Activated T-cell treated with anti-CD3 and anti-CD28 coated beads, Interleukin-2, amount 50 U/mL, for 24 hours (primary cell): ENCODE data around the gene ANKRD30BL.
"Not testable (repeated sequence)": the region's sequence is repeated elsewhere in the genome, so short reads cannot be mapped to it uniquely, and the experiment has no call there.

Source experiments
- DNase-seq: peaks from one replicate; pipeline ENCODE4 v3.0.0-alpha.2; 2020
- H3K27ac Mint-ChIP-seq: 2 replicates; pipeline ENCODE4 v1.8.0; 2020; ENCODE audit warnings: mild to moderate bottlenecking, mixed read lengths
- H3K27me3 Mint-ChIP-seq: 2 replicates; pipeline ENCODE4 v1.8.0; 2020; ENCODE audit warnings: mixed read lengths
- H3K36me3 Mint-ChIP-seq: 2 replicates; pipeline ENCODE4 v1.8.0; 2020; ENCODE audit warnings: low read depth, mixed read lengths
- H3K4me1 Mint-ChIP-seq: 2 replicates; pipeline ENCODE4 v1.8.0; 2020; ENCODE audit warnings: low read depth, mixed read lengths
- H3K4me3 Mint-ChIP-seq: 2 replicates; pipeline ENCODE4 v1.8.0; 2020; ENCODE audit warnings: mild to moderate bottlenecking, moderate library complexity, mixed read lengths
- H3K9me3 Mint-ChIP-seq: 2 replicates; pipeline ENCODE4 v1.8.0; 2020; ENCODE audit warnings: mixed read lengths

ANKRD30BL gene, protein sequence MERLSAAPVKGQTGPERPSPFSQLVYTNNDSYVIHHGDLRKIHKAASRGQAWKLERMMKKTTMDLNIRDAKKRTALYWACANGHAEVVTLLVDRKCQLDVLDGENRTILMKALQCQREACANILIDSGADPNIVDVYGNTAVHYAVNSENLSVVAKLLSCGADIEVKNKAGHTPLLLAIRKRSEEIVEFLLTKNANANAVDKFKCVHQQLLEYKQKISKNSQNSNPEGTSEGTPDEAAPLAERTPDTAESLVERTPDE

GRCh38 chr2:132161161-132162124 lies at the start of gene ANKRD30BL:
Gene ANKRD30BL, minus strand, starts transcription at chr2:132161952. Its CDS starts 247 bp downstream, at chr2:132161705.
- not testable (repeated sequence) for H3K27ac Mint-ChIP-seq, DNase-seq, H3K4me1 Mint-ChIP-seq, H3K9me3 Mint-ChIP-seq, H3K4me3 Mint-ChIP-seq, H3K27me3 Mint-ChIP-seq, H3K36me3 Mint-ChIP-seq

DNA sequence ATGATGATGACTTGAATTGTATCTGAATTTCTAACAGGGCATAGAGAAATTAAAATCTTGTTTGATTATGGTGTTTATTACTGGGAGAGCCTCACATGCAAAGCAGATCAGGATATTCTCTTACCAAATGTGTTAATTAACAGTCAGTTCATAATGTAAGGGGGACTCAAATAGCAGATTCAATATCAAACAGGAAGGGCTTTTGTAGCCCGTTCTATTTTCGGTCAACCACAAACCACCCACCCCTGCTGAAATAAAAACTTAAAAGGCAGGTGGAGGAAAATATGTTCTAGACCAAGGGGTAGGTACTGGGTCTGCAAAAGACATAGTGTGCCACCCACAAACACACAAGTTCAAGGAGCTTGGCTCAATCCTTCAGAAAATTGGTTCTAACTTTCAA lies 41.1 kb upstream of the ANKRD30BL start:
- H3K27me3 Mint-ChIP-seq, DNase-seq, H3K27ac Mint-ChIP-seq, H3K4me1 Mint-ChIP-seq, H3K36me3 Mint-ChIP-seq, H3K4me3 Mint-ChIP-seq, H3K9me3 Mint-ChIP-seq: not testable (repeated sequence)

- H3K4me3 Mint-ChIP-seq, H3K4me1 Mint-ChIP-seq: not testable (repeated sequence)
Measured at GRCh38 chr2:132192854-132193253, 31.1 kb upstream of the ANKRD30BL start.

DNA sequence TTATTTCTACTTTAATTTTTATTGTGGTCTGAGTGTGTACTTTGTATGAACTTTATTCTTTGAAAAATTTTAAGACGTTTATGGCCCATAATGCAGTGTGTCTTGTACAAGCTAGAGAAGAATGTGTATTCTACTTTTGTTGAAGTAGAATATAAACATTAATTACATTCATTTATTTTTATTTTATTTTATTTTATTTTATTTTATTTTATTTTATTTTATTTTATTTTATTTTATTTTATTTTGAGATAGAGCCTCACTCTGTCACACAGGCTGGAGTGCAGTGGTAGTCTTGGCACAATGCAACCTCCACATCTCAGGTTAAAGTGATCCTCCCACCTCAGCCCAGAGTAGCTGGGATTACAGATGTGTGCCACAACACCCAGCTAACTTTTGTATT lies 5.3 kb upstream of the ANKRD30BL start:
- DNase-seq, H3K4me1 Mint-ChIP-seq, H3K36me3 Mint-ChIP-seq, H3K4me3 Mint-ChIP-seq, H3K9me3 Mint-ChIP-seq, H3K27me3 Mint-ChIP-seq, H3K27ac Mint-ChIP-seq: not testable (repeated sequence)

More at GRCh38 chr2:132192854-132193253, 31.1 kb upstream of the ANKRD30BL start:
- H3K9me3 Mint-ChIP-seq, H3K36me3 Mint-ChIP-seq, DNase-seq, H3K27ac Mint-ChIP-seq, H3K27me3 Mint-ChIP-seq: not testable (repeated sequence)

GRCh38 chr2:132162125-132162660 lies 441 bp upstream of the ANKRD30BL start:
- not testable (repeated sequence) for H3K27me3 Mint-ChIP-seq, H3K9me3 Mint-ChIP-seq, H3K36me3 Mint-ChIP-seq, H3K4me1 Mint-ChIP-seq, H3K4me3 Mint-ChIP-seq, DNase-seq, H3K27ac Mint-ChIP-seq

DNA sequence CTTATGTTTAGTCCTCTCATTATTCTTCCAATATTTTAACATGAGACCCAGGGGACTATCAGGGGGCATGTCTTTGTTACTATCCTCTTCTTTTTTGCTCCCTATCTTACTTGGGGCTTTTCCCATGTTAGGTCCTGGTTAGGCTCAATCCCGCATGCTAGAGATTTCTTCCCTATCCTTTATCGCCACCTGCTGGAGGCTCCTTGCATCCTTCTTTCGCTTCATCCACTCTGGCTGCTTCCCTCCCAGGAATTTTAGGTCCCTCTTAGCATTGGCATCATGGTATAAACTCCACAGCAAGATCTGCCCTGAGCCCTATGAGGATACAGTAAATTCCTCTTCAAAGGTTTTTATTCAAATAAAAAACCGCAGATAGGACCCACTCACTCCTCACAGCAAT lies 15.0 kb downstream of the ANKRD30BL start:
- not testable (repeated sequence) for H3K4me1 Mint-ChIP-seq, H3K4me3 Mint-ChIP-seq, H3K9me3 Mint-ChIP-seq, H3K36me3 Mint-ChIP-seq, H3K27me3 Mint-ChIP-seq, DNase-seq, H3K27ac Mint-ChIP-seq
